ENCODE data around the gene MED29.

GRCh38 chr19:39388657-39389056 lies 2.5 kb upstream of the MED29 start:
- no peak for TF ChIP-seq CTCF (IDR thresholded peaks at IDR 0.05)
- no peak for TF ChIP-seq POLR2A (IDR thresholded peaks at IDR 0.05)

All from body of pancreas (tissue), 4 donors.